Measurements from ENCODE around the gene FBN2. TPM values are rescaled to one million over a fixed set of nuclear protein-coding genes. Genes with fewer than 3 reads are reported as not detected.

FBN2 gene
- polyA plus RNA-seq, 1 donor from 2014 or later, result not detected

DNA sequence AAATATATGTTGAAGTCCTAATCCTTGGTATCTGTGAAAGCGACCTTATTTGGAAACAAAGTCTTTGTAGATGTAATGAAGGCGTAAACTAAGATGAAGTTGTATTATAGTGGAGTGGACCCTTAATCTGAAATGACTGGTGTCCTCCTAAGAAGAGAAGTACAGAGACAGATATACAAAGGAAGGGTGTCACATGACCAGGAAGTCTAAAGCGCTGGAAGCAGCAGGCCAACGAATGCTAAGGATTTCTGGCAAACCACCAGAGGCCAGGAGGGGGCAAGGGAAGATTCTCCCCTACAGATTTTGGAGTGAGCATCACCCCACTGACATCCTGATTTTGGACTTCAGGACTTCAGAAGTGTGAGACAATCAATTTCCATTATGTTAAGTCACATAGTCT, 292.1 kb downstream of the FBN2 start:
- Mint-ChIP-seq H3K27me3 (peaks cover 6% of the 10 kb centered on the region), H3K4me3 (no peak overlapping the region), H3K9me3 (peaks cover 0 to 2% (median 0%) of the 10 kb centered on the region in 3 donors), H3K27ac (no peak overlapping the region), H3K36me3 (no peaks in the 10 kb centered on the region), H3K4me1 (no peaks in the 10 kb centered on the region)

DNA sequence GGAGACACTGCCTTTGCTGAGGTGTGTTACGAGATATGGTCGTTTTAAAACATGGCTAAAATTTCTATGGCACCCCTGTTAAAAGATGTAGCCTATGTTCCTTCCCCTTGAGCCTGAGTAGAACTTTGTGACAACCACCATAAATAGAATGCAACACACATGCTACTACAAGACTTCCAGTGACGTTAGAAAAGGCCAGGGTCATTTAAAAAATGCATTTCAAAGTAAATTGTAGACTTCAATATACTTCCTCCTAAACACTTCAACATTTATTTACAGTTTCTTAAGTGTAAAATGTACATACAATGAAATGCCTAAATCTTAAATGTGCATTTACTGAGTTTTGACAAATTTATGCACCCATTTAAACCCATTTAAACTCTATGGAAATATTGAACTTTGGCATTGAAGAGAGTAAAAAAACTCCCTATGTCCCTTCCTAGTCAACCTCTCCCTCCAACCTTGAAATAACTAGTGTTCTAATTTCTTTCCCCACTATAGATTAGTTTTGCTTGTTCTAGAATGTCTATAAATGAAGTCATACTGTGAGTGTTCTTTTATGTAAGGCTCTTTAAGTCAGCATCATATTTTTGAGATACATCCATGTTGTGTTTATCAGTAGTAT, 294.0 kb downstream of the FBN2 start:
- H3K9me3 Mint-ChIP-seq, result no peaks in the 10 kb centered on the region
- H3K4me3 Mint-ChIP-seq, result no peak overlapping the region
- H3K4me1 Mint-ChIP-seq, result no peaks in the 10 kb centered on the region
- no peak overlapping the region for H3K27ac Mint-ChIP-seq
- H3K36me3 Mint-ChIP-seq, result no peaks in the 10 kb centered on the region
- peaks cover 6% of the 10 kb centered on the region for H3K27me3 Mint-ChIP-seq

DNA sequence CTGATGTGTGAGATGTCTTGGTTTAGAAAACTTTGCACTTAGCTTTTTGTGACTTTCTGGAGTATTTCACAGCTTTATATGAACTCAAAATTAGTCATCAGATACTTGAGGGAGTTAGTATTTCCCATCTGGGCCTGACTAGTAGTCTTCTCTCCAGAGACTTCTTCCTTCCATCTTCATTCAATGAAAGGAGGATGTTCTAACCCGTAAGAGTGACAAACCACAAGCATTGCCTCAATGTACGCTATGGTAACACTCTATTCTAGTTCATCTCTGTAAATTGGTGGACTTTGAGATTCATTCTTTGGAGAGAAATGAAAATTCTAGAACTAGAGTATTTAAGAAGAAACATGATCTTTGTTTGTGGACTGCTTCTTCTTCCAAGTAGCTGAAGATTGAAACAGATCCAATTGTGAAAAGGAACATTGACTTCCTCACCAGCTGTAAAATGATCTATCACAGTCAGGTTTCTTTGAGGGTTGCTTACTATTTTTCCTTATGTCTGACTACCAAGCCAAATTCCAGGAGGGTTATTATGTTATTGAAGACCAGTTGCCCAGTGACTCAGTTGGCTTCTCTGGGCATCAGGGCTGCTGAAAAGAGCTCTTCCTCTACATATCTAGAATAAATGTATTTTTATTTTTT, 296.9 kb downstream of the FBN2 start:
- Mint-ChIP-seq H3K36me3 (no peaks in the 10 kb centered on the region), H3K4me1 (no peaks in the 10 kb centered on the region), H3K27ac (no peak overlapping the region), H3K9me3 (no peaks in the 10 kb centered on the region), H3K27me3 (peaks cover 6% of the 10 kb centered on the region), H3K4me3 (no peak overlapping the region)

DNA sequence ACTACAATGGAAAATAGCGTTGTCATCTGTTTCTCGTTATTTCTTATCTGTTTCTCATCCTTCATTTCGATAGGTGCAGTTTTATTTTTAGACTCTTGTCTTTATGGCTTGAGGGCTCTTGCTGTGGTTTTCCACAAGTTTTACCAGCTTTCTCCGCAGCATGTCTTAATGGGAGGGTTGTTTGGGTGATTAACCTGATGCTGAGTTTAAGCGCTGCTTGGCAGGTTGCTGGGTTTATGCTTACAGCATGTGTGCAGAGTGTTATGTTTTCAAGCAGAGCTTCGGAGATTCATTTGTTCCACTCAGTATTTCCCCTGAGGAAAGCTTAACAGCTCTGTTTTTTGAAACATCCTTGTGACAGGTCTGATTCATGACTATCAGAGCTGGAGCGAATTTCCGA, 300.5 kb downstream of the FBN2 start:
- H3K4me3 Mint-ChIP-seq, result no peak overlapping the region
- H3K27ac Mint-ChIP-seq, result no peak overlapping the region
- no peaks in the 10 kb centered on the region for H3K36me3 Mint-ChIP-seq
- H3K9me3 Mint-ChIP-seq, result no peaks in the 10 kb centered on the region
- no peaks in the 10 kb centered on the region for H3K4me1 Mint-ChIP-seq
- H3K27me3 Mint-ChIP-seq, result peaks cover 2% of the 10 kb centered on the region

DNA sequence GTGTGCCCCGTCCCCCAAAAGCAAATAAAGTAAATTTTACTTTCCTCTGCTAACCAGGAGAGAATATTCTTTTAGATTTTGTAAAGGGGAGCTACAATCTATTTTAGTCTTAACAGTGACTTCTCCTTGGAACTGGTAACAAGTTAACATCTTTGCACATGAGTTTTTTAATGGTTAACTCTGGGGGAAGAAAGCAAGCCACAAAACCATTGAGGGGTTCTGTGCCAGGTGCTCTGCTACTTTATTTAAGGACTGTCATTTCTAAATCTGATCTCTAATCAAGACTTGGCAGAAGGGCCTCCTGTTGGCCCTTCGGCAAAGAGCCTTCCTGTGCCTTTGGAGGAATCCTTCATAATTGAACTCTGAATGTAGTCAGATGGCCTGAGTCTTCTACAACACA, 301.0 kb downstream of the FBN2 start:
- Mint-ChIP-seq H3K36me3 (no peaks in the 10 kb centered on the region), H3K9me3 (peaks cover 0 to 2% (median 0%) of the 10 kb centered on the region in 3 donors), H3K4me1 (no peaks in the 10 kb centered on the region), H3K27me3 (peaks cover 2% of the 10 kb centered on the region), H3K27ac (no peak overlapping the region), H3K4me3 (no peak overlapping the region)

DNA sequence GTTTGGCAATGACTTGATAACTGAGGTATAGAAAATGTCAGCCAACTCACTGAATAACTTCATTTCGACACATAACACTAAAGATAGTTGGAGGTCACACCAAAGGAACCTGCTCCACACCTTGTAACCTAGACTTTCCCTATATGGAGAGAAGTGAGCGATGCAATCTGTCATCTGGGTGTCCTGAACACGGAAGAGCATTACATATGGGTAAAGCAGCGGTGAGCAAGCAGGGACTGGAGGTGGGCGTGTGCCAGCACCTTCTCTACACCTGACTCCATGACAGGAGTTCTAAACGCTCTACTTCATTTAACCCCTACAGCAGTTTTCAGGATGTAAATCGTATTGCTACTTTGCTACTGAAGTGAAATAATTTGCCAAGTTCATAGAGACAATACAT, 301.7 kb downstream of the FBN2 start:
- no peaks in the 10 kb centered on the region for H3K4me1 Mint-ChIP-seq
- no peak overlapping the region for H3K27ac Mint-ChIP-seq
- peaks cover 2% of the 10 kb centered on the region for H3K27me3 Mint-ChIP-seq
- no peaks in the 10 kb centered on the region for H3K36me3 Mint-ChIP-seq
- H3K4me3 Mint-ChIP-seq, result no peak overlapping the region
- peaks cover 0 to 2% (median 0%) of the 10 kb centered on the region in 3 donors for H3K9me3 Mint-ChIP-seq

DNA sequence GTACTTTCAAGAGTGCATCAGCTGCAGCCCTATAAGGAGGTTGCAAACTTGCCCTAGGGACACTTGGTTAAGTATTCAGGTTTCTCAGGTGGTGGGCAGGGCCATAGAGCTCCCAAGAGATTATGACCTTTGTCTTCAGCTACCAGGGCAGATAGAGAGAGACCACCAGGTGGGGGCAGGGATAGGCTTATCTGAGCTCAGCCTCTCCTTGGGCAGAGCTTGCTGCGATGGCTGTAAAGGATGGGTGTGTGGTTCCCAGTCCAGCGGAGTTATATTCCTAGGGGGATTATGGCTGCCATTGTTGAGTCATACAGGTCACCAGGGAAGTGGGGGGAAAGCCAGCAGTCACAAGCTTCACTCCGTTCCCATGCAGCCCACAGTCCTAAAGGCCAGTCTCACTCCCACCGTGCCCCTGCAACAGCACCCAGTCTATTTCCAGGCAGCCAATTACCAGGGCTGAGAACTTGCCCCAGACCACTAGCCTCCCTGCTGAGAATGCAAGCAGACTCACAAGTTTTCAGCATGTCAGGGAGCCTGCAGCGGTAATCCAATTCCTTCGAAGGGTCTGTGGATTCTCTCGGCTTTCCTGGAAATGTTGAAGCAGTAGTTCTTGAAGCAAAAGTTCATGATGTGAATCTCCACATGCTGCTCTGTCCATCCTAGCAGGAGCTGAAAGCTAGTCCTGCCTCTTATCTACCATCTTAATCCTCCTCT, 303.0 kb downstream of the FBN2 start:
- Mint-ChIP-seq H3K27me3 (peaks cover 2% of the 10 kb centered on the region), H3K4me3 (no peak overlapping the region), H3K27ac (no peak overlapping the region), H3K9me3 (peaks cover 0 to 2% (median 0%) of the 10 kb centered on the region in 3 donors), H3K36me3 (no peaks in the 10 kb centered on the region), H3K4me1 (no peaks in the 10 kb centered on the region)

DNA sequence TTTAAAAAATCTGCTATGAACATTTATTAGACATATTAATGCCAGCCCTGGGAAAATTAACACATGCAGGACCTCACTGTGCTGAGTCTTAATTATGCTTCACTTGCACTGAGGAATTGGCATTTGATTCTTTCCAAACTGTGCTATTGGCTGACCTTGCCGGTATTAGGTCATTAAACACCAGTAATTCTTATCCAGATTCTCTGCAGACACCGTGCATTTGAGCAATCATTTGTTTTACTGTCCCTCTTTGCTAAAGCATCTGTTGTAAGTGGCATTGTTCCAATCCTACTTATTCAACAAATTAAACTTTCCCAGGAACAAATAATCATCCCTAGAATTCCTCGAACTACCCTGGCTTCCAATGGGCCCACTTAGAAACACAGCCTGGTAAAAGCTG, 309.5 kb downstream of the FBN2 start:
- Mint-ChIP-seq H3K36me3 (no peaks in the 10 kb centered on the region), H3K4me3 (no peak overlapping the region), H3K4me1 (no peaks in the 10 kb centered on the region), H3K9me3 (peaks cover 0 to 4% (median 0%) of the 10 kb centered on the region in 3 donors), H3K27me3 (no peaks in the 10 kb centered on the region), H3K27ac (no peak overlapping the region)

DNA sequence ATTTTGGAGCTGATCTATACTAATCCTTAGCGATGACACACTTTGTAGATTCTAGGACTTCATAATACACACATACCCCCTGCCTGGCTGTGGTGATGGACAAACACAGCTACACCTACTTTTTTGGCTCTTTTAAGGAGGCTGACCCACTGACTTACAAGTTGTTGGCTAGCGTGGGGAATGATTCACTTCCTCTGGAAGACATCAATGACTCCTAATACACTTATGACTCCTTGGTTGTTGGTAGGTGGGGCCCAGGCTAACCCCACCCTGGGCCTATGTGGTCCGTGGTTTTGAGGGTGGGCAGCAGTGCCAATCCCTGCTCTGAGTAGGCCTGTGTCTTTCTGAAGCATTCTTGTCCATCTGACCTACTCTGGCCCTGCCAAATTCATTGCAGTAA, 310.0 kb downstream of the FBN2 start:
- Mint-ChIP-seq H3K27me3 (no peaks in the 10 kb centered on the region), H3K36me3 (no peaks in the 10 kb centered on the region), H3K27ac (no peak overlapping the region), H3K4me1 (no peaks in the 10 kb centered on the region), H3K9me3 (peaks cover 0 to 4% (median 0%) of the 10 kb centered on the region in 3 donors), H3K4me3 (no peak overlapping the region)

DNA sequence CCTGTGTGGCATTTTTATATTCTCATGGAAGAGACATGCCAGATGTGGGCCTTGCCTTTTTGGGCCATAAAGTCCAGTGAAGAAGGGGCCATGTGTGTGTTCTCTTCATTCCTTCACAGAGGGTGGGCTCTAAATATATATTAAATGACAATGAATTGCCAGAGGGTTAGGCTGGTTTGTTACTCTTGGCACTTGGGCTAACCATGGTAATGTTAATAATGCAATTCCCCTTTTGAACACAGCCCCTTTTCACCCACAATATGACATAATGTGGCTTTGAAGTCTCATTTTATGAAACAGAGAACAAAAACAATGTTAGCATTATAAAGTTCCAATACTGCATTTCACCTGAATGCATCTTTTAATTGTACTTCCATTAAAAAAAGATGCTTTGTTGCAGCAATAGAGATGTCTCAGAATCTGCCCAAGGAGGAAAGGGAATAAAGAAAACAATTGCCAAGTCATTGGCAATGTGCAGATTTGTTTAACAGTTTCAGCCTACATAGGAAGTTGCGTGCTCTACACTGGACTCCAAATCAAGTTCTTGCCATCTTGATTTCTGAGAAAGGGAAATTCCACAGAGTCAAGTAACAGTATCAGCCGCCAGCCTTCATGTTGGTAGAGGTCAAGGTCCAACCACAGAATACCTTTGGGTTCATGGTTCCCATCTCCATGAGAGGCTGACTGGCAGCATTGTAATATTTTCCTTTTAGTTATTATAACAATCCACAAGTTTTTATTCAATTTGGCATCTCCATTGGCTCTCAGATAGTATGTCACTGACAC, 312.6 kb downstream of the FBN2 start:
- H3K4me3 Mint-ChIP-seq, result no peak overlapping the region
- no peaks in the 10 kb centered on the region for H3K27me3 Mint-ChIP-seq
- no peak overlapping the region for H3K27ac Mint-ChIP-seq
- peaks cover 0 to 2% (median 2%) of the 10 kb centered on the region in 3 donors for H3K9me3 Mint-ChIP-seq
- H3K36me3 Mint-ChIP-seq, result no peaks in the 10 kb centered on the region
- H3K4me1 Mint-ChIP-seq, result no peaks in the 10 kb centered on the region

DNA sequence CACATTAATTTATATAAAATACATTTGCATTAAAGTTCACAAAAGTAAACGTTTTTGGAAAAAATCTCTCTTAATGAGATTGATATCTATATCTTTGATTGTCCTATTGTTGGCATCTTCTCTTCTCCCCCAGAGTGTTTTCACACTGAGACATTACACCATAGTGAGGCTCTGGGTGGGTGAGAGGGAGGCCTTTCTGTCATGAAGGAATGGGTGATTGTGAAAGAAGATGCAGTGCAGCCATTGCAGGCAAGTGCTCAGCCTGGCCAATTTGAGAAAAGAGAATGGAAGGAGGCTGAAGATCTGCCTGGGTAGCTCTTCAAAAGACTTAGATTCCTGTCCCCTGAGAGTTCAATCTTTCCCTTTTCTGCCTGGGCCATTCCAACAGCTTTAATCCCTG, 313.7 kb downstream of the FBN2 start:
- Mint-ChIP-seq H3K4me3 (no peak overlapping the region), H3K4me1 (no peaks in the 10 kb centered on the region), H3K27me3 (no peaks in the 10 kb centered on the region), H3K36me3 (no peaks in the 10 kb centered on the region), H3K27ac (no peak overlapping the region), H3K9me3 (peaks cover 0 to 2% (median 2%) of the 10 kb centered on the region in 3 donors)

DNA sequence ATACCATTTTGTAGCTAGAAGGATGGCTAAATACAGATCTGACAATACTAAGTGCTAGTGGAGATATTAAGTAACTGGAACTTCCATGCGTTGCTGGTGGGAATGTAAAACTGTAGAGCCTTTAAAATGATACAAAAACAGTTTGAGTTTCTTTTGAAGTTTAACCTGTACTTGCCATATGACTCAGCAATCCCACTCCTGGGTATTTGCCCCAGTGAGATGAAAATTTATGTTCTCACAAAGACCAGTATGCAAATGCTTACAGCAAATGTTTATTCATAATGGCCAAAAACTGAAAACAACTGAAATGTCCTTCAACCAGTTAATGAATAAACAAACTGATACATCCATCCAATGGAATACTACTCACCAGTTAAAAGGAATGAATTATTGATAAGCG, 317.2 kb downstream of the FBN2 start:
- Mint-ChIP-seq H3K9me3 (peaks cover 0 to 2% (median 2%) of the 10 kb centered on the region in 3 donors), H3K27me3 (no peaks in the 10 kb centered on the region), H3K4me1 (no peaks in the 10 kb centered on the region), H3K4me3 (no peak overlapping the region), H3K36me3 (no peaks in the 10 kb centered on the region), H3K27ac (no peak overlapping the region)

DNA sequence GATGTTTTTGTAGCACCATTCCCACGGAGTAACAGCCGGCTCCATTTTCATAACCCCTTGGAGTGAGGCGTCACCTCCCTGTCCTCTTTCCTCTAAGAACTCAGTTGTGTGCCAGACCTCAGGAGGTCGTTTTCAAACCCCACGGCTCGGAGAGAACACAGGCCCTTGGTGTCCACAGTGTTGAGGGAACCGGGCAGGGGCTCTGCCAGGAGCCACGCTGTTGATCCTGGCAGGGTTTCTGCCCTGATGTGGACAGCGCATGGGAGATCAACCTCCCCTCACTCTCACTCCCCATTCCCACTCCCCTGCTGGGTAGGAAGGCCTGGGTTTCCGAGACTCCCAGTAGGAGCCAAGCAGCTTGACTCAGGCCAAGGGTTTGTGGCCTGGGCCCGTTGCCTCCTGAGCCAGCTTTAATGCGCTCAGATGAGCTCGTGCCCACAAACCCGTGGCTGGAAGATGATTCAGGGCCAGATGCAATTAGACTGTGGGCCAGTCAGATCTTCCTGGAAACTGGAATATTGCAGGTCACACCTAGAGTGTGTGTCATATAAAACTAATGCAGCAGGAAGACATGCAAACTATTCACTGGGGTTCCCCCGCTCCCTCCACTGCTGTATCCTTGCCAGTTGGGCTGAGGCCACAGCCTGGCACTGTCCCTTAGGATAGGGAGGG, 321.0 kb downstream of the FBN2 start:
- Mint-ChIP-seq H3K9me3 (peaks cover 0 to 2% (median 0%) of the 10 kb centered on the region in 3 donors), H3K4me1 (peaks cover 0 to 2% (median 0%) of the 10 kb centered on the region in 3 donors), H3K4me3 (no peak overlapping the region), H3K27me3 (peaks cover 2% of the 10 kb centered on the region), H3K36me3 (no peaks in the 10 kb centered on the region), H3K27ac (no peak overlapping the region)

DNA sequence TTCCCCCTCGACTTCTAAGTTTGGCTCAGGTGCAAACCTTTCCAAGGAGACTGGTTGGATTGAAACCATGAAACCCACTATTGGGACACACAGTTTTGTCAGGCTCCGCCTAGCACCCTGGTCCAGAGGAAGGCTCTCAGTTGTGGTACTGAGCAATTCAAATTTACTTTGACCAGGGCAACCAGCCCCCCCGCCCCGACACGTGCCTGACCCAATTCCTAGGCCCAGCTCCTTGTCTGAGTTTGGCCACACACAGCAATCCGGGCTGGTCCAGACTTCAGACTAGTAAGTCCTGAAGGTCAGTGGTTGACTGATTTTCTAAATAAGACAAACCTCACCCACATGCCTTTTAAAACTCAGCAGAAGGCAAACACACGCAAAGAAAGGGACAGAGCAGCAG, 321.8 kb downstream of the FBN2 start:
- H3K9me3 Mint-ChIP-seq, result peaks cover 0 to 2% (median 0%) of the 10 kb centered on the region in 3 donors
- no peak overlapping the region for H3K27ac Mint-ChIP-seq
- H3K36me3 Mint-ChIP-seq, result no peaks in the 10 kb centered on the region
- peaks cover 0 to 2% (median 0%) of the 10 kb centered on the region in 3 donors for H3K4me1 Mint-ChIP-seq
- peaks cover 2% of the 10 kb centered on the region for H3K27me3 Mint-ChIP-seq
- no peak overlapping the region for H3K4me3 Mint-ChIP-seq
